GM12875 (cell line): Measurements from ENCODE around the gene C3orf52.
A peak's percentile ranks its signal among the peaks of the same experiment; 100 is the strongest.
"Not testable (repeated sequence)": the region's sequence is repeated elsewhere in the genome, so short reads cannot be mapped to it uniquely, and the experiment has no call there.

Experiments used
- H3K4me3 ChIP-seq: one replicate; pipeline ENCODE4 v1.5.1; 2011; ENCODE audit warnings: low read depth, low read length, control low read depth
- TF ChIP-seq, protein P1 (sequence below): IDR thresholded peaks from 2 replicates; pipeline ENCODE4 v1.5.1; 2011; ENCODE audit warnings: low read depth, mild to moderate bottlenecking, control low read depth, inconsistent platforms, low read length, moderate library complexity, borderline replicate concordance; ENCODE audit not compliant: insufficient read depth

C3orf52 gene

DNA sequence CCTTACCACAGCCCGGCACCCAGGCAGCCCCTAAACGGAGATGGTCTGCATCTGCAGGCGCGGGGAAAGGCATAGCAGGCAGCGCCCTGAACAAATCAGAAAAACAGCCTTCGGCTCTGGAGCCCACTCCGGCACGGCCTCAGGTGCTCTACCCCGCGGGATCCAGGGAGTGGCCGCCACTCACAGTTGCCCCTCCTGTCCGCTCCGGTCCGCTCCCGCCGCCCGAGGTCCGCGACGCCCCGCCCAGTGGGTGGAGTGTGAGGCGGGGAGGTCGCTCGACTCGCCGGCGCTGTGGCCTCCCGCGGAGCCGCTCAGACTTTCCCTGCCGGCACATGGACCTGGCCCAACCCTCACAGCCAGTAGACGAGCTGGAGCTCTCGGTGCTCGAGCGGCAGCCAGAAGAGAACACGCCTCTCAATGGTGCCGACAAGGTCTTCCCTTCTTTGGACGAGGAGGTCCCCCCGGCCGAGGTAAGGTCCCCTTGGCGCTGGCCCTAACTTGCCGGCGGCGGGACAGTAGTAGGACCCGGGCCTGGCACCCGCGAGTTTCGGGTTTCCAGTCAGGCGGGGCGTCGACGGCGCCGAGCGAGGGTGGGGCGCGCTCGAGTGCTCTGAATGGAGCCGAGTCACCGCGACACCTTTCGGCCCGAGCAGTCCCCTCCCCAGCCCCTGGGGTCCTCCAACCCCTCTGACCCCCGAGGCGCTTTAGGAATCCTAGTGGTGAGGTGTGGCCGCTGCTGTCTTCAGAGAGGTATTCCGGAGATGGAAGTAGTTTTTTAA, at the start of gene C3orf52:
TSS of gene C3orf52 (plus strand) at position 314 of the 779 bp plus-strand sequence. CDS start at position 333, 19 bp downstream.
- H3K4me3 ChIP-seq: peak within 1 kb of the TSS; percentile 44
- TF ChIP-seq, protein P1, sequence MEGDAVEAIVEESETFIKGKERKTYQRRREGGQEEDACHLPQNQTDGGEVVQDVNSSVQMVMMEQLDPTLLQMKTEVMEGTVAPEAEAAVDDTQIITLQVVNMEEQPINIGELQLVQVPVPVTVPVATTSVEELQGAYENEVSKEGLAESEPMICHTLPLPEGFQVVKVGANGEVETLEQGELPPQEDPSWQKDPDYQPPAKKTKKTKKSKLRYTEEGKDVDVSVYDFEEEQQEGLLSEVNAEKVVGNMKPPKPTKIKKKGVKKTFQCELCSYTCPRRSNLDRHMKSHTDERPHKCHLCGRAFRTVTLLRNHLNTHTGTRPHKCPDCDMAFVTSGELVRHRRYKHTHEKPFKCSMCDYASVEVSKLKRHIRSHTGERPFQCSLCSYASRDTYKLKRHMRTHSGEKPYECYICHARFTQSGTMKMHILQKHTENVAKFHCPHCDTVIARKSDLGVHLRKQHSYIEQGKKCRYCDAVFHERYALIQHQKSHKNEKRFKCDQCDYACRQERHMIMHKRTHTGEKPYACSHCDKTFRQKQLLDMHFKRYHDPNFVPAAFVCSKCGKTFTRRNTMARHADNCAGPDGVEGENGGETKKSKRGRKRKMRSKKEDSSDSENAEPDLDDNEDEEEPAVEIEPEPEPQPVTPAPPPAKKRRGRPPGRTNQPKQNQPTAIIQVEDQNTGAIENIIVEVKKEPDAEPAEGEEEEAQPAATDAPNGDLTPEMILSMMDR: no peak

GRCh38 chr3:112037194-112037593, 49.0 kb upstream of the C3orf52 start:
- H3K4me3 ChIP-seq: not testable (repeated sequence)

DNA sequence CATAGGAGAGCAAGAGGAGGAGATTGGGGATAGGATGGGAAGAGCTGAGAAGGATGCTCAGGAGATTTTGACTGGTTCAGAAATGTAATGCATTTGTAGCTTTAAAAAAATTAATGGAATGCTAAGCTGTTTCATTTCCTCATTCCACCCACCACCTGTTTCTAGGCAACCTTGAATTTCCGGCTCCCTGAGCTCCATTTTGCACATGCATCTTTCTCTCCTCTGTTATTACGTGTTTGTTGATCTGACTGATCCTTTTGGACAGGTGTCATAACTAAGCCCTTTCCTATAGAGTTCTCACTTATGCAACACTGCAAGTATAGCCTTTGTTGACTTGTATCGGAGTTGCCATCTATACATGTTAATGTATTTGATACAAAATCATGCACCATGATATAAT, 47.3 kb upstream of the C3orf52 start:
- TF ChIP-seq, protein P1: no peak
- no peak overlapping the region for H3K4me3 ChIP-seq

DNA sequence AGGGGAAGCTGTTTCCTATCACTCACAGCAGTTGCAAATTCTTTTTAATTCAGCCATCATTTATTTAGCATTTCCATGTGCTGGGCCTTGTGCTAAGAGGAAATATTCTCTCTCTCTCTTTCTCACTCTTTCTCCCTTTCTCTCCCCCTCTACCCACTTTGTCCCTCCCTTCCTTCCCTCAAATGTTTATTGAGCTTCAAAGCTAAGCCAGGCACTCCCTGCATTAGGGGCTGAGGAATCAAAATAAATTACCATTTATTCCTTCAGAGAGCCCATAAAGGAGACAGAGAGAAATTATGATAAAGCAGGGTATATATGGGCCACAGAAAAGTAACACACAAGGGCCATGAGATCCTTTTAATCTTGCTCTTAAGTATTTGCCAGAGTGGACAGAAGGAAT, 44.9 kb upstream of the C3orf52 start:
- TF ChIP-seq, protein P1: no peak
- no peak overlapping the region for H3K4me3 ChIP-seq

DNA sequence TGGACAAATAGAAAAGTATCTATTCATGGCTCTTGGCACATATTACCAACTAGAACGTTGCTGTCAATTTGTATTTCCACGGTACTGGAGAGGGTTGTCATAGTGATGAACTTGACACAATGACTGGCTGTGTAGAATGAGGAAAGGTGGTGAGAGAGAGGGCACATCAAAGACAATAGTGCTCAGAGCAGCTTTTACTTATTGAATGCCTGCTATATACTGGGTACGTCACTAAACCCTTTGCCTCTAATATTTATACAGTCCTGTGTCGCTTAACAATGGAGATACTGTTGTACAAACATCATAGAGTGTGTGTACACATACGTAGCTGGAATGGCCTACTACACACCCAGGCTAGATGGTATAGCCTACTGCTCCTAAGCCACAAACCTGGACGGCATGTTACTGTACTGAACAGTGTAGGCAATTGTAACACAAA, 43.3 kb upstream of the C3orf52 start:
- no peak overlapping the region for H3K4me3 ChIP-seq

DNA sequence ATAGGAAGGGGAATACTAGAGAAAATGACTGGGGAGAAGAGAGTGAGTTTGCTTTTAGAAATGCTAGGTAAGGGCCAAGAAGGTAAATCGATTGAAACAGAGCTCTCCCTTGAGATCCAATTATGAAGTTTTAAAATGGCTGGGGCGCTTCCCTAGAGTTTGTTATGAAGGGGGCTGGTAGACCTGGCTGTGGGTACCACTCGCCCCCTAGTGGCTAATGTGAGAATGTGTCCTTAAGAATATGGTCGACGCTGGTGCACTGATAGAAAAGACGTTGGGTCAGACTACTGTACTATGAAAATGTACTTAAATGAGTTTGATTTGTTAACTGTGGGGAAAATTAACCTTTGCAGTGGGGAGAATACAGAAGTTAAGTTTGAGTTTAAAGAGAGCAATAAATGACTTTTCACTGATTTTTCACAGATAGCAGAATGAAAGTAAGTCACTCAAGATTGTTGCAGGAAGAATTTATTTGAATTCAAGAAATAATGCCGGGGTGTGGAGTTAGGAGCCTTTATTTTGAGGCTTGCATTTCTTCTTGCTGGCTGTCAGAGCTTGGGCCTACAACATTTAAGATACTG, 42.5 kb upstream of the C3orf52 start:
- TF ChIP-seq, protein P1: peak; percentile 78
- no peak overlapping the region for H3K4me3 ChIP-seq

More for the DNA sequence above, 43.3 kb upstream of the C3orf52 start:
- TF ChIP-seq, protein P1: no peak

DNA sequence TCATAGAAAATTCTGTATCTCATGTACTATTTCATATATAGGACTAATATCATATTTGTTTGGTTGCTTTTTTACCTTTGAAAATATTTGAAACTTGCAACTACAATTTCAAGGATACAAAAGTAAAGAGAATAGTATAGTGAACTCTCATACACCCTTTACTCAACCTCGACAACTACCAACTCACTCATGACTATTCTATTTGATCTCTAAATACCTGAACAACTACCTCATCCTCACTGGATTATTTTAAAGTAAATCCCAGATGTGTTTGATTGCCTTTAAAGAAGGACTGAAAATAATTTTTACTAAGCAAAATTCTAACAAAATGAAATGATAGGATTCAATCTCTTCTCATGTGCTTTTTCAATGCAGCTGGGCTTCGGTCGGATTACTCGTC, 39.6 kb upstream of the C3orf52 start:
- H3K4me3 ChIP-seq: no peak overlapping the region
- TF ChIP-seq, protein P1: no peak
